Tongue (tissue), 2 donors: ENCODE data around the gene RBMY1J. TPM values are rescaled to one million over a fixed set of nuclear protein-coding genes. Genes with fewer than 3 reads are reported as not detected.
"Not testable (repeated sequence)": the region's sequence is repeated elsewhere in the genome, so short reads cannot be mapped to it uniquely, and the experiment has no call there.

Experiments used
- DNase-seq: peaks from one replicate; pipeline ENCODE4 v3.0.0-alpha.2; 2015
- total RNA-seq: library from RNA; depleted of rRNA; stranded (reverse); fragments of >200 nt; gene quantifications from one replicate; pipeline ENCODE4 v1.2.3, GENCODE V29; 2014

Gene RBMY1J
- not detected for total RNA-seq

DNA sequence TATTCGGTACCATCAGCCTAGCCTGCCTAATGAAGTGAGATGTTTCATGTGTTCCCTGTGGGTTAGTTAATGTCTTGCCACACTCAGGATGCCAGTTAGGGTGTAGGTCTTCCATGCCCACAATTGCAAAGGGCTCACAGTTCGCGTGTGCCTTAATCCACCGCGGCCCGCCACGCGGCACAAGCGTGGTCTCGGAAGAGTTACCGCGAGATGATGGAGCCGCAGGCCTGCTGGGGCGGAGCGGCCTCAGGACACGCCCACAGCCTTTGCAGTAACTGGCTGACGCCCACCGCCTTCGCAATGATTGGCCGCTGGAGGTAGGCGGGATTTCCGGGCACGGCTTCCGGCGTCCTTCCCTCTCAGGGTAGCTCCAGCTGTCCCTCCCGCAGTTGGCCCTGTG lies at the start of gene RBMY1J:
TSS of gene RBMY1J (plus strand) at position 301 of the 400 bp plus-strand sequence. CDS start 2,038 bp downstream, outside the sequence.
- not testable (repeated sequence) for DNase-seq

DNA sequence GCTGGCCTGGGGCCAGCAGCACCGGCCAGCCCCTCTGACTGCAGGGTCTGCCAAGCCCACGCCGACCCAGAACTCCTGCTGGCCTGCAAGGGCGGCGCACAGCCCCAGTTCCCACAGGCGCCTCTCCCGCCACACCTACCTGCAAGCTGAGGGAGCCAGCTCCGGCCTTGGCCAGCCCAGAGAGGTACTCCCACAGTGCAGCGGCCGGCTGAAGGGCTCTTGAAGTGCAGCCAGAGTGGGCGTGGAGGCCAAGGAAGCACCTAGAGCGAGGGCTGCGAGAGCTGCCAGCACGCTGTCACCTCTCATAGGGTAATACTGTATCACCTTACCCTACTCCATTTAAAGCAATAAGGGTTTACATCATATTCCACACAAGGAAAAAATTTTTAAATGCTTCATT lies 35.8 kb upstream of the RBMY1J start:
- DNase-seq, result no peak

- DNase-seq, result no peak
These were observed 32.6 kb upstream of the RBMY1J start for GRCh38 chrY:22370623-22371022.

DNA sequence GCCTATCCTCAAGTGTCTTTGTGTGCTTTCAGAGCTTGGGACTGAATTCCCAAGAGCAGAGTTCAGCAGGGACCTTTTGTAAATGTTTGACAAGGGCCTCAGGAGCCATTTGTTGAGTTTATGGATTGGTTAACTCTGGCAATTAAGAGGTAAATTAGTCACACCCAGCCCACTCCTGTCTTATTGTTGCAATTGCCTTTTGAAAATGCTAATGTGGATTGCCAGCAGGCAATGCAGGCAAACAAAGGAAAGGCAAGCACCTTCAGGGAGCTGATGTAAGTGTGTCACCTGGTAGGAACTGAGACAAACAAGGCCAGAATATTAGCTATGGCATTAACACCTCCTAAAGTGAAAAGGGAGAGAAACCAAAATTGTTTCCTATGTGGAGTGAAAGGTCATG lies 29.7 kb upstream of the RBMY1J start:
- DNase-seq, result no peak

DNA sequence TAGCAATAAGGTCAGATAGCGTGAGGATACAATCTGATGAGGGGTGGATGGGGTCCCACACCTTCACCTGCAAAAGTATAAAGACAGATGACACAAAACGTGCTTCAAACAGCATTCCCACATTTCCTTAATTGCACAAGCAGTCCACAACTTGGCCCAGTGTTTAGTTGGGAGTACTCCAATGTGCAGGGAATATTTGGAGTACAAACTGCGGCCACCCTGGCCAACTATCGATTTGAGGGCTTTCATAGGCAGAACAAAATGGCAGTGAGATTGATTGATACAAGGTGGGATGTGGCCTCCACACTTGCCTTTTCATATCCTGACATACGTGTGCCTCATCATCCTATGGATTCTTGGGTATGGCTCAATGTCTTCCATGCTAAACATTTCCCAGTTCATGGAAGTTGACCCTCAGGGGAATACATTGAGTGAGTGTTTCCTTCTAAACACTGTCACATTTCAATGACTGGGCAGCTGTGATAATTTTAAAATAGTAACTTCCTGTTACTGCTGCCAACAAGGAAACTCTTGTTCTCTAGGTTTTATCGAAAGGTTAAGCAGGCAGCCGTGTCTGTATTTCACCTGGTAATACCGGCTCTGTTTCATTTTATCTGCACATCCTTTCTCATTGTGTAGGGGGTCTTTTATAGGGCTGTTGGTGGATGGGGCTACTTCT lies 41.6 kb downstream of the RBMY1J start:
- not testable (repeated sequence) for DNase-seq

- not testable (repeated sequence) for DNase-seq
These were observed 52.3 kb downstream of the RBMY1J start for GRCh38 chrY:22455522-22455921.

DNA sequence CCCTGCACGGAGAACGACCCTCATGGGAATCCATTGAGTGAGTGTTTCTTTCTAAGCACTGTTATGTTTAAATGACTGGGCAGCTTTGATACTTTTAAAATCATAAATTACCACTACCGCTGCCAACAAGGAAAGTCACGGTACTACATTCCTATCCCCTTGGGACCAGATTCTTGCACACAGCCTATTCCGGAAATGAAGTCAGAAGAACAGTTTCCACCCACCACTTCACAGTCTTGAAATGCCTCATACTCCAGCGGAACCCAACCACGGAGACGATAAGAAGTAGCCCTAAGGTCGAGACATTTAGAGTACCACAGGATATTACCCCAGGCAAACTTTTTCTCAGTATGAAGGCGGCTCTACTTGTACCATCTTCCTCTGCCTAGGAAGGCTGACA lies 58.8 kb downstream of the RBMY1J start:
- not testable (repeated sequence) for DNase-seq

Other genes starting within 250 kb of the RBMY1J start
- not detected for gene RBMY1F, start 220.5 kb upstream of the RBMY1J start, total RNA-seq